ENCODE results near the gene ANKH.
"Not testable (repeated sequence)": the region's sequence is repeated elsewhere in the genome, so short reads cannot be mapped to it uniquely, and the experiment has no call there.

Gene ANKH

DNA sequence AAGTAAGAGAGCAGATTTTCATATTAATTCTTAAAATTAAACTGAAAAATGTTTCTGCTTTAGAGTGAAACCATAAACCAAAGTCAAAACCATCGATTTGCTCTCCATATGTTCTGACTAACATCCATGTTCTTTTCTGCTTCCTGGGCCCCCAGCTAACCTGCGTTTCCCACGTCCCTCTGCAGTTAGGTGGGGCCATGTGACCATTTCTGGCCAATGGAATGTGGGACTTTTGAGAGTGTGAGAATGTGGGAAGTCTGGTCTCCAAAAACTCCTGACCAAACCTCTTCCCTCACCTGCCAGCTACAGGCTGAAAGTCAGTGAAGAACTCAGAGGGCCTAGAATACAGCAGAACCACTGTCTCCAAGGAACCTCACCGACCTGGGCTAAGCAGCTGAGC lies 44.9 kb downstream of the ANKH start:
- DNase-seq (ENCODE audit: low read depth in 3 of 3) = no peak

DNA sequence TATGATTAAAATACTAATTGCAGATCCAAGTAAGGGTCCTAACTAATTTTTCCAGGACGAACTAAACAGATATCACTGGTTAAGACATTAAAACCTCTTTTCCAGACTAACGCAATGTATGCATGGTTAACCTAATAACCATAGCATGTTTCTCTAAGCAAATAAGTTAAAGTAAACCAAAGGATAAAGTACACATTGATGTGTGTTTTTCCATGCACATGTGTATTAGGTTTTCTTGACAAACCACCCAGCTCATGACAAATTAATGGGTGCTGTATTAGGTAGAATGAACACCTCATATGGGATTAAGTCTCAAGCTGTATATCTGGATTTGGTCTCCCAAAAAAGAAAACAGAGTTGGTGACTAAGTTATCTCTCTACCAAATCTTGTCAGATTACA lies 45.6 kb downstream of the ANKH start:
- no peak for DNase-seq (ENCODE audit: low read depth in 3 of 3)

DNA sequence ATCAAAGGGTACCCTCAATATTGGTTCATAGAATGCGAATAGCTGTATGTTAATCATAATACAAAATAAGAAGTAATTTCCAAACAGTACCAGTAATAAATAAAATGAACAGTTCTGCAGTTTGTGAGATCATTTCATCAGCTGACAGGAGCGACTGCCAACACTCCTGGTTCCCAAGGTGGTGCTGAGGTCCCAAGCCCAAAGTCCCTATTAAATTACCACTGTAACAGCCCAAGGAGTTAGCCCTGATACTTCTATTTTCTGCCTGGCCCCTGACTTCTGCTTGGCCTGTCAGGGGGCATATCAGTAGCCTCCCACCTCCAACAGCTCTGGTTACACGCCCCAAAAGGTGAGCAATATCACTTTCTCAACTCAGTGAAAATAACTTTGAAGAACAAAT lies 47.1 kb downstream of the ANKH start:
- no peak for DNase-seq (ENCODE audit: low read depth in 3 of 3)

DNA sequence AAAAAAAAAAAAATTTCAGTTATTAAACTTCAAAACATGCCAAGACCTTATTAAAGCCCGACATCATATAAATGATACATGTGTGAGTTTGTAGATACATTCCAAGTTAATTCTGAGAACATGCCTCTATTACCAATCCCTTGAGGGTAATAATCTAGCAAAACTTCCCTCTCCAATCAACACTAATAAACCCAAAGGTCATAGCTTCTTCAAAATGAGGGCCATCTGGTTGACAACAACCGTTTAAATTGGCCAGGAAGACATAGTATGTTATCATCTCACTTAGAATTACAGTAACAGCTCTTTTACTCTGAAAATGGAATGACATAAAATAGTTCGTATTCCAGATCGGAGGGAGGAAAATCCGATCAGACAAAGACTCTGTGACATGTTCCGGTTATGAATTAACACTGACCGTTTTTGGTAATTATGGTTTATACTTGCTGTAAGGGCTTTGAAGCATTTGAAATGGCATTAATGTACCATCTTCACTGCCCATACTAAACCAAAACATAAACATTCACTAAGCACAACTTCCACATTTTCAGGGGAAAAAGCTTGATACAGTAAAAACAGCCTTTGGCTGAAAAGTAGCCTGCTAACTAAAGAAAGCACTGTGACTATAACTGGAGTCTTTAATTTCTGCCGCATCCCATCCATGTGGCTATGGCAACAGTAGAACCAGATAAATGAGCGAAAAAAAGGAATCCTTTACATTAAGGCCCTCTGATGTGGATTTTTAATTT lies 50.3 kb downstream of the ANKH start:
- DNase-seq (ENCODE audit: low read depth in 3 of 3) = no peak

DNA sequence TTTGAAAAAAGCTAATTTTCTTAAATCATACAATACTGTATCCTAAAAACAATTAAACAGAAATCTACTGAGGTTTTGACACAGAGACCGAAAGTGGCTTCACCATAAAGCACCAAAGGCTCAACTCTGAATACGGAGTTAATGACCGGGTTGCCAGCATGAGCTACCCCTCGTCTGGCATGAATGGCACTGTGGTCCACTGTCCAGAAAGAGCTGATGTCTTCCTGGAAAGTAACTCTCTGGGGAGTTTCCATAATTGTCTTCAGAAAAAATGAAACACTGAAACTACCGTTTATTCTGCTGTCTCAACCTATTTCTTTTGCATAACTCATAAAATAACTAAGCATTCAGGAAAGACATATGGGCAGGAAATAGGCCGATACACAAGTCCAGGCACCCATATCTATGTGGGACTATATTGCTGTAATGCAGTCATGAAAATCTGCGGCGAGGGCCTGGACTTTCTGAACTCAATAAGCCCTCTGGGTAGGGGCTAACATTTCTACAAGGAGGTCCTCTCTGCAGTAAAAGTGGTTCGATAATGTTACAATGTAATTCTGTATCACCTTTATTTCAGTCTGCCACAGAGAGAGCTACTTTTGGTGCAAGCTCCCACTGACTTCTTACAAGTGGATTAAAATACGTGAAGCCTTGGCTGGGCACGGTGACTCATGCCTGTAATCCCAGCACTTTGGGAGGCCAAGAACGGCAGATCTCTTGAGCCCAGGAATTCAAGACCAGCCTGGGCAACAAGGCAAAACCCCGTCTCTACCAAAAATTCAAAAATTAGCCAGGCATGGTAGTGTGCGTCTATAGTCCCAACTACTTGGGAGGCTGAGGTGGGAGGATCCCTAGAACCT lies 52.4 kb downstream of the ANKH start:
- no peak for DNase-seq (ENCODE audit: low read depth in 3 of 3)

DNA sequence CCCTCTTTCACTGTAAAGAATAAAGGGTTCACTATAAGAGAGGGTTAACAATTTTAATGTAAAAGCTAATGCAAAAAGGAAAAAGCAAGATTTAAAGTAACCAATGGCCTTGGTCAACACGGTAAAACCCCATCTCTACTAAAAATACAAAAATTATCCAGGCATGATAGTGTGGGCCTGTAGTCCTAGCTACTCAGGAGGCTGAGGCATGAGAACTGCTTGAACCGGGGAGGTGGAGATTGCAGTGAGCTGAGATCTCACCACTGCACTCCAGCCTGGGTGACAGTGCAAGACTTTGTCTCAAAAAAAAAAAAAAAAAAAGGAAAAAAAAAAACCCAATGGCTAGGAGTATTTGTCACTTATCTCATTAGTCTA lies 53.8 kb downstream of the ANKH start:
- not testable (repeated sequence) for DNase-seq (ENCODE audit: low read depth in 3 of 3)

DNA sequence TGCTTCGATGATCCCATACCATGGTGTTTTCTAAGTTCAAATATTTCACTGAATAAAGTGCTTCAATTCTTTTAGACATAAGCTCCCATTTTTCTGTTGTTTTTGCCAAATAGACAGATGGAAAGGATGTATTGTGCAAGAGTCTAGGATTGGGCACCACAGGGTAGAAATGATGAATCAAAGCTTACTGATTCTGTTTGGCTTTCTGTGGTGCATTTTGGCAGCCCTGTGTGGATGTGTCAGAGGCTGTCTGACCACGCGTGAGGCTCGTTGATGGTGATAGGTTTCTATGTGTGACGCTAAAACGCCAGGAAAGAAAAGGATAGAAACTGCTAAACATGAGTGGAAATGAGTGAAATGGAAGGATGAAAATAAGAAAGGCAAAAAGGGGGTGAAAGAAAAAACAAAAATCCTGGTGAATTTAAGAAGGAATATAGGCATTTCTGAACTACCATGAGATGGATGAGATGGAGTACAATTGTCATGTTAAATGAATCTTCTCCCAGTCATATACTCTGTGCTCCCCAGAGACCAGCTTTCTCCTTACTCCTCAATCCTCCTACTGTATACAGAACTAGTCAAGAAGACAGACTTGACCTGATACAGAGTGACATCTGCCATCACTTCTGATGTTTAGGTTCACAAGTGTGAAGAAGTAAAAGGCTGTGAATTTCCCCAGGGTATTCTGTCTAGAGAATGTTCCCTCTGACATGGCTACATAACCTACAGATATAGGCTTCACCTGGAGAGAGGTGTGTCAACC lies 54.4 kb downstream of the ANKH start:
- peak in 1 of 3 experiments; percentile 45 for DNase-seq (ENCODE audit: low read depth in 3 of 3)

DNA sequence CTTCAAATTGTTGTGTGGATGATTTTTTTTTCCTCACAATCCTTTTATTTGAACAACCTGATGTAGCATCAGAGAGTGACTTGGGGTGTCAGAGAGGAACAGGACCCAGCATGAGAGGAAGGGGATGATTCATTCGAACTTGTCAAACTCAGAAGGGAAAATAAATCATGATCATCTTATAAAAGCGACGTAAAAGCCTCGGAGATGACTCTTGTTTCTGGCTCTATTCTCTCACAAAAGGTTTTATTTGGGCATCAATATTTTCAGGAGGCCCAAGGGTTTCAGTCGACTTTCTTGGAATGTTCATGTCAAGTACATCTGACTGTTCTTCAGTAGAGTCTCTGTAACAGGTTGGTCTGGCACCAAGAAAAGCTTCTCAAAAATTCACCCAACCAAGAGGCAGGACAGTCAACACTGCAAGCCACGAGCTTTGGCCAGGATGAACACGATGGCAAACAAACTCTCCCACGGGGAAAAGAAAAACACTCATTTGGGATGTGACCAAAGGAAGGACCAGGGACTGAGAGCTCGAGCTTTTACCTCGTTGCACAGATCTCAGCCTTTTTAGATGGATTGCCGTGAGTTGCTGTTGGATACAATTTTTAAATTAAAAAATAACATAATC lies 55.1 kb downstream of the ANKH start:
- DNase-seq (ENCODE audit: low read depth in 3 of 3) = no peak

DNA sequence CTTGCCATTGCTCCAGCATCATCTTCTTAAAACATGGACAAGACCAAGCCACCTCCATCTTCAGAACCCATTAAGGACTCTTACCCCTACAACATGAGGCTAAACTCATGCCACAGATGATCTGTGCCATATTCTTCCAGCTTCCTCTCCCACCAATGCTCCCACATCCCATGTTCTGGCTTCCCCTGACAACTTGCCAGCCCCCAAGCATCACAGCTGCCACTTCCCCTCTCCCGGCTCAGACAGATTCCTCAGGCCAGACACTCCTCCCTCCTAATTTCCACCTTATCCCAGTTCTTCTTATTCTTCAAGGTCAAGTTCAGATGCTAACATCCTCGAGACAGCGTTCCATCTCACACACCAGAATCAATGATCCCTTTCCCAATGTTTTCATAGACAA lies 57.8 kb downstream of the ANKH start:
- no peak for DNase-seq (ENCODE audit: low read depth in 3 of 3)

DNA sequence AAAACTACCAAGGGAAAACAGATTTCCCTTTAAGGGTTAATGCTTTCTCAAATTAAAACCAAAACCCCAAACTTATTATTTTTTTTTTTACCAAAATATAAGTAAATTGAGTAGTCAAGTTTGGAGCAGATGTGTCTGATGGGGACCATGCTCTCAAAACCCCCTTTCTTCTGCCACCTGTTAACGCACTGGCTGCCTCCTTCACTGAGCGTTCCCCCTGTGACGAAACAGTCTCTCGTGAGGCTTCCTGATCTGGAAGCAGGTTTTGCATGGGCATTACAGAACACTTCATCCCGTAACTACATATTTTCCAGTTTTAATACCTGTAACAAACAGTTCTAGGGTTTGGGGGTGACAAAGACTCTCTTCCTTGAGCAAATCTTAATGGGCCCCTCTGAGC lies 59.4 kb downstream of the ANKH start:
- DNase-seq (ENCODE audit: low read depth in 3 of 3) = no peak

DNA sequence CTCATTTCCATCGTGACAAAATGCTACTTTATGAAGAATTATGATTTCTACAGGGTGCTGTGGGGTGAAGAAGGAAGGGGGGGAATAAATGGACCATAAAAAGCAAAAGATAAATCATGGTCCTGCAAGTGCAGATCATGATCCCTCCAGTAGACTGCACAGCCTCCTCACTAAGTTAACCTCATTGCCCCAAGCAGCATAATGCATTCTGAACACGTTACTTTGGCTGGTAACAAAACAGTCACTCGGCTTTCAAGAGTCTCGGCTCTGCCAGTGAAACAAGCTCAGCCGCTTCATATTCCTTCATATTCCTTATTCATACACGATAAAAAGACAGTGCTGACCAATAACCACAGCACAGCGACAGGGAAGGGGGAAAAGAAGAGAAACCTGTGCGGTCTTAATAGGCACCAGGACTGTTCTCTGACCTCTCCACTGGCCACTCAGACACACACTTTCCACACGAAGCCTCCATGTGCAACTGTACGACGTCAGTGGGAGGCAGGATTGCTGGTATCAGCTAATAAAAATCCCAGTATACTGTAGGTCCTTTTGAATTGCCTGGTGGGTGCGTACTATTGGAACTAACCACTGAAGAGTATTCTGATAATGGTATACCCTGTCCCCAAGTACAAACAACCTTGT lies 60.5 kb downstream of the ANKH start:
- no peak for DNase-seq (ENCODE audit: low read depth in 3 of 3)

DNA sequence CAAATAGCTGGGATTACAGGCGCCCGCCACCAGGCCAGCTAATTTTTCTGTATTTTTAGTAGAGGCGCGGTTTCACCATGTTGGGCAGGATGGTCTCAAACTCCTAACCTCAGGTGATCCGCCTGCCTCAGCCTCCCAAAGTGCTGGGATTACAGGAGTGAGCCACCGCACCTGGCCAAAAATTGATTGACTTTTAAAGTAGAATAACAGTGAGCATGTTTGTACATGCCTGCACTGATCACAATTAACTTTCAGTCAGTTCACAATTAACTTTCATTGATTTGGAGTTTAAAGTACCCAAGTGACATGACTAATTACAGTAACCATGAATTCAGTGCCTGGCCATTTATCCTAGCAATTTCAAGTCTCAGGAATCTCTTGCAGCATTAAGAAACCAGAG lies 61.3 kb downstream of the ANKH start:
- DNase-seq (ENCODE audit: low read depth in 3 of 3) = no peak

DNA sequence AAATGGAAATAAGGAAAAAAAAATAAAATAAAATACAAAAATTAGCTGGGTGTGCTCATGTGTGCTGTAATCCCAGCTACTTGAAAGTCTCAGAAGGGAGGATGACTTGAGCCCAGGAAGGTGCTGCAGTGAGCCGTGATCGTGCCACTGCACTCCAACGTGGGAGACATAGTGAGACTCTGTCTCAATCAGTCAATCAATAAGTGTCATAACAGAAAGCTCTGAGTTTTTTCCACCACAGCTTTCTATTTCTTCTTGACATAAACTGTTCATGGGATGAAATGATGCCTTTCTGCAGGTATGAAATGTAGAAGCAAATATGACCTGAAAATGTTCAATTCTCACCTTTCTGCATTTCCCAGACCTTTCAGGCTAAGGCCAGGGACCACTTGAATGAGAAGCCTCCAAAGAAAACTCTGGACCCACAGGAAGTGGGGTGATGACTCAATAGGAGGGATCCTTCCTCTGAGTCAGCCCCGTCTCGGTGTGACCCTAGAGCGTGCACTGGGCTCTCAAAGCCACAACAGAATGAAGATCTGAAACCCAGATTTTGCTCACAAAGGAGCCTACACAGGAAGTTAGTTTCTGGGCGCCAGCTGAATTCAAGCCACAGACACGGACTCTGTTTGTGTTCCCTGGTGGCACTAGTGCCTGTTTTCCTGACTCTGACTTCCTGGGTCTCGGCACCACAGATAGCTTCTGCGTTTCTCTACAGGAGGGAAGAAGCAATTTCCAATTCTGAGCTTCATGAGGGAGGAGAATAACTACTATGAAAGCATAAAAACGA lies 62.0 kb downstream of the ANKH start:
- peak; percentile 40 to 76 (median 64) for DNase-seq (ENCODE audit: low read depth in 3 of 3)

DNA sequence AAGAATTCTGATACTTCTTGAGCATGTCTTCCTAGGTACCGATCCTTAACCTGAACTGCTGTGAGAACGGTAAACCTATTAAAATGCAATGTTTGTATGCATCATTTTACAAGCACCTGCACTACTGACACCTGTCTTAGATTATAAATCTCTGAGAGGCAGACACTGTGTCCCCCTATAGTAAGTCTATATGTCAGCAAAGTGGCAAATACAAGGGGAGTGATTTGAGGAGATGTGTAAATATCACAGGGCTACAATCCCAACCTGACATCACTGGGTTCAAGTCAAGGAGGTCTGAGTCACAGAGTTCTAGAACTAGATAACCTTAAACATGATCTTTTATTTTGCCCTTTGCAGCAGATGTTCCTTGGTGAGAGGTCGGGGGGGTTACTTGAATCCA lies 64.1 kb downstream of the ANKH start:
- DNase-seq (ENCODE audit: low read depth in 3 of 3) = no peak

DNA sequence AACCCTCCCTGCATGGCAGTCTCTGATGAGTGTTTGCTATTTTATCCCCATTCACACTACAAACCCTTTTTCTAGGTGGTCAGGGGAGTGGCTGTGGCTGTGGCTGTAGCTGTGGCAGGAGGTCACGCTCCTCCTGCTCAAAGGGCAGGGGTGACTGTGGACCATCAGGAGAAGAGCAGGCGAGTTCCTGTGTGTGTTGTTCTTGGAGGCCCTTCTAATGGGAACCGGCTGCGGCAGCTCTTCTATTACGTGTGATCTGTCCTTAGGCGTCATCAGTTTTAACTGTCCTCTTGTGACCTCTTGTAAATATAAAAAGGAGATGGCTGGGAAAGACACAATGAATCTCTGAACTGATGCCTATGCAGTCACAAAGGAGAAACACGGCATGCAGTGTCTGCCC lies 65.1 kb downstream of the ANKH start:
- DNase-seq (ENCODE audit: low read depth in 3 of 3) = no peak

DNA sequence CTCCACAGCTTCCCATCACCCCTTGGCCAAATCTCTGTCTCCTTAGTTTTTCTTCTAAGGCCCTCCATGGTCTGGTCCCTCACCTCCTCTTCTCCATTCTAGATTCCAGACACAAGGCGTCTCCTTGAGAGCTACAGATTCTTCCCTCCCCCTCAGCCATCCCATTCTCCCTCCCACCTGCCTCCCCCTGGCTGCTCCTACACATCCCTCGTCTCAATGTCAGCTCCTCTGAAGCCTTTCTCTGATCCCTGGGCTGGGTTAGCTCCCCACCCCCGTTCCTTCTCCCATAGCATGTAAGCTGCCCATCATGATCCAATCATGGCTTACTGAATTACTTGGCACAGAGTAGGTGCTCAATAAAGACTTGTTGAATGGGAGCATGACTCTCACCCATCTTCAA lies 69.0 kb downstream of the ANKH start:
- DNase-seq (ENCODE audit: low read depth in 3 of 3) = no peak

DNA sequence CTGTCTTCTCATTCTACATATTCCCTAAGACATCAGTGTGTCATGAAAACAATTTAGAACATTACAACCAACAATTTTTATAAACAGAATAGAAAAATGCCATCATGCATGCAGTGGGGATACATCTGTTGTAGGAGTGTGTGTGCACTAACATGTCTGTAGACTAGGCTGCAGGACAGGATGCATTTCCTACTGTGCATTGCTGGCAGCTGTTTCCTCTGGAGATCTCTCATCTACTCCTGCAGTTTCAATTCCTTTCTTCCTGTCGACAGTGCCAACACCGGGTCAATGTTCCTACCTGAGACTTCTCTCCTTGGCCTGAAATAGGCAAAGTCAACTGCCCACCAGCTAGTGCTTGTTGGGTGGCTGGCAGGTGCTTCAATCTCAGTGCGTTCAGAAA lies 69.8 kb downstream of the ANKH start:
- no peak for DNase-seq (ENCODE audit: low read depth in 3 of 3)

DNA sequence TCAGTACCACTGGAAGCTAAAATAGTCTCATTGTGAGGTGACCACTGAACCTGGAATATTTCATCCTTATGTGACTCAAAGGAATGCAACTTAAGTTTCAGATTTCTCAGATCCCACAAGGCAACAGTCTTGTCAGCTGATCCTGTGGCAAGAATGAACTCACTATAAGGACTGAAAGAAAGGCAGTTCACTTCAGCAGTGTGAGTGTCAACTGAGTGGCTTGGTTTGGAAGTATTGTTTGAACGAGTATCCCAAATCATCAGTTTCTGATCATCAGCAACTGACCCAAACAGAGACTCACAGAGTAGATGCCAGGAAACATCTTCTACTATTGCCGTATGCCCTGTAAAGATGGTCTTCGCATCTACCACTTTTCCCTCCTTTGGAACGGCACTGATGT lies 74.2 kb downstream of the ANKH start:
- not testable (repeated sequence) for DNase-seq (ENCODE audit: low read depth in 3 of 3)

DNA sequence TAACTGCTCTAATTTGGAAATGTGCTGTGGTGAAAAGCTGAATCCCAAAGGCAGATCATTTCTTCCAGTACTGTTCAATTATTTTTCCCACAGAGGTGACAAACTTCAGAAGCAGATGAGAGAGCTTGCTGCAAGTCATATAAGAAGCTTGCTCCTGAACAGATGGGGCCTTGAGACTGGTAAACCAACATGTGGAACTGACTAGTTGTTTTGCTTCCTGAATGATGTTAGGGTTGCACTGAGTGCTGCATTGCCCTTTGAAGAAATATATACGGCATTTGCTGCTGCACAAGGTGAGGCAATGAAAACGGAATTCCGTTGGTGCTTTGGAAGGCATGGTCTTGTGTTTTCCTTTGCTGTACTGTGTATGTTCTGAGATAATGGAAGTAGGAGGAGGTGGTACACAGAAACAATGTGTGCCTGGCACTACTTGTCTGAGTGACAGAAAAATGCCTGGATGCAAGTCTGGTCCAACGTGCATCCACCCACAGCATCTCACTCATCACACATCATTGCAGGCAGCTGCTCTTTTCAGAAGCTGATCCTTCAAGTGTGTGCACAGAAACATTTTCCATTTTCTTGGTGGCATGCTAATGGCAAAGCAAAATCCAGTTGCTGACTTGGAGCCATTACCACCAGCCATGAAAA lies 76.9 kb downstream of the ANKH start:
- DNase-seq (ENCODE audit: low read depth in 3 of 3) = no peak

DNA sequence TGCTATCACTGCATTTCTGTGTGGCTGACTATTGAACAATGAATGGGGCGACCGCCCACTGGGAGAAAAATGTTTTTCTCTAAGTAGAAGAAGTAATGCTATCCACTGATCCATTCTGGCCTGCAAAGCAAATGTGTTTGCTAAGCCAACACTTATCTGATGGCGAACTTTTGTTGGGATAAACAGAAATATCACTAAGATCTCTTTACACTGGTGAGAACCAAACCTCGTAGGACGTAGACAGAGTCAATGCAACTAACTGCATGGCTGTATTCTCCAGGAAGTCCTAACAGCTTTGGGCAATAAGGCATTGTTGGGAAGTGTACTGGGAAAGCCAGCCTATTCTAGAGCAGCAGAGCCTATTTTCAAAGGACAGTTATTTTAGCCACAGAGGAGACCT lies 77.7 kb downstream of the ANKH start:
- DNase-seq (ENCODE audit: low read depth in 3 of 3) = no peak
